GOT3 (cell line): ENCODE data around the gene BLNK.
"Not testable (repeated sequence)": the region's sequence is repeated elsewhere in the genome, so short reads cannot be mapped to it uniquely, and the experiment has no call there.

ENCODE experiments used
- DNase-seq: peaks from one replicate; lab custom pipeline; 2025; ENCODE audit warnings: mixed read lengths; lab: John Stamatoyannopoulos, UW

Gene BLNK

DNA sequence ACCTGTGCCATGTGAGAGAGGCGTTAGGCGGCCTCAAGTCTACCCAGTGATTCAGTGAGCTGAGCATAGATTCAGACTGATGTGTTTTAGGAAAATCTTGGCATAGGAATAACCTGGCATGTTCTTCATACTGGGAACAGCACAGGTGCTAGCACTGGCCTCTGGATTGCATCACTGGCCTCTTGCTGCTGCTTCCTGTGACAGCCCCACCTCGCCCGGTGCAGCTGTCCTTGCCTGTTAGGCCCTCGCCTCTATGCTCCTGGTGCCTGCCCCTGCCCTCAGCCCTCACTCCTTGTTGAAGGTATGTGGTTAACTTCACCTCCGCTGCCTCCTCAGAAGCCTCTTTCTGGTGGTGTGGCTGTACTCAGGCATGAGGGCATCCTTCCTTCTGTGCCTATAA, 46.2 kb downstream of the BLNK start:
- DNase-seq: no peak

DNA sequence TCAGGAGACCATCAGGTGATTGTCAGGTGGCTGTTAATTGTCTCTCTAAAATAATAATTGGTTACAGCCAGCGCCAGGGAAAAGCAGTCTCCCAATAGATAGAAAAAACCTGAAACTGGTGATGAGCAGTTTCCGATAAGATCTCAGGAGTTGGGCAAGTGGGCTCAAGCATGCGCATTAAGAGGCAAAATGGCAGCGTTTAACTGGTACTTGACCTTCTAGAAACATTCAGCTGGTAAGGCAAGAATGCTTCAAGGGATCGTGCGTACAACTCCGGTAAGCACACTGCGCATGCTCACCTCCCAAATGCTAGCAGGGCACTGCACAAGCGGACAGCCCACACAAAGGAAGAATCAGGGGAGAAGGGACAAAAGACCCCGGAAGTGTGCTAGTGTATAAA, 48.5 kb downstream of the BLNK start:
- DNase-seq: no peak

DNA sequence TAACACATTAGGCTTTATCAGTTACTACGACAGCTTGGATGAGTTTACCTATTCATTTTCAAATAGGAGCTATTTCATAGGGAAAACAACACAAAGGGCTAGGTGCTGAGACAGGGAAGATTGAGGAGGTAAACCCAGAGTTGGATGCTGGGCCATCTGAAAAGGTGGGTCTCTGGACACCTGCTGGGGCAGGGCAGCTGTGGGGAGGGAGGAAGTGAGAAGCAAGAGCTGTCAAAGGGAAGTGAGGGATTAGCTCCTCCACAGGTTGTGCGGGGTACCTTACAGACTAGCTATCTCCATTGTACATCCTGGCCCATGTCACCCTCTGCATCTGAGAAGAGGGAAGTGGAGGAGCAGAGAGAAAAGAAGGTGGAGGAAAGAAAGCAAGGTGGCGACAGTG, 48.9 kb downstream of the BLNK start:
- no peak for DNase-seq

DNA sequence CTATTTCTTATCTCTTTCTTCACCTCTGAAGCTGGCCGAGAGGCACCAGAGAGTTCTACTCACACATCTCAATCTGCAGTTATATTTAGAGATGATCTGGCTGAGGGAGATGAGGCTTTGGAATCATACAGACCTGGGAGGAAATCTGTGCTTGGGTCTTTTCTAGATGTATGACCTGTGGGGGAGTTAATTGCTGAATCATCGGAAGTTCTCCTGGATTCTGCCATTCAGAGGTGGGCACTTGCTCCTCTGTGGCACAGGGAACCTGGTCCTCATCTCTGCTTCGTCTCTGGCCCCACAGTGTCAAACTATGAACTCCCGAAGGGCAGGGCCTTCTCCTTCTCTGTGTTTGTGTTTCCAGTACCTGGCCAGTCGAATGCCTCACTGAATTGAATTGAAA, 52.5 kb downstream of the BLNK start:
- DNase-seq: no peak

DNA sequence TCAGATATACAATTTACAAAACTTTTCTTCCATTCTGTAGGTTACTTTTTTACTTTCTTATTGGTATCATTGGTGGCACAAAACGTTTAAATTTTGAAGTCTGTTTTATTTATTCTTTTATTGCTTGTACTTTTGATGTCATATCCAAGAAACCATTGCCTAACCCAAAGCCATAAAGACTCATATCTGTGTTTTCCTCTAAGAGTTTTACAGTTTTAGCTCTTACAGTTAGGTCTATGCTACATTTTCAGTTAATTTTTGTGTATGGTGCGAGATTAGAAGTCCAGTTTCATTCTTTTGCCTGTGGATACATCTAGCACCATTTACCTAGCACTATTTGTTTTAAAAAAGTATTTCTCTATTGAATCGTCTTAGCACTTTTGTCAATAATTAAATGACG, 53.7 kb downstream of the BLNK start:
- DNase-seq: no peak

DNA sequence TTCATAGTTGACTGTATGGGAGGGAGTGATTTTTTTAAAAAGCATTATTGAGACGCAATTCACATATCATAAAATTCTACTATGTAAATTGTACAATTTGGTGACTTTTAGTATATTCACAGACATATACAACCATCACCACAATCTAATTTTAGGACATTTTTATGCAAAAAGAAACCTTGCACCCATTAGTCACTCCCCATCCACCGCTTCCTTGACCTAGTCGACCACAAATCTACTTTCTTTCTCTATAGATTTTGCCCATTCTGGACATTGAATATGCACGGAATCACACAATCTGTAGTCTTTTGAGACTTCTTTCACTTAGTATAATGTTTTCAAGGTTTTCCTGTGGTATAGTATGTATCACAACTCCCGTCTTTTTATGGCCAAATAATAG, 54.6 kb downstream of the BLNK start:
- no peak for DNase-seq

DNA sequence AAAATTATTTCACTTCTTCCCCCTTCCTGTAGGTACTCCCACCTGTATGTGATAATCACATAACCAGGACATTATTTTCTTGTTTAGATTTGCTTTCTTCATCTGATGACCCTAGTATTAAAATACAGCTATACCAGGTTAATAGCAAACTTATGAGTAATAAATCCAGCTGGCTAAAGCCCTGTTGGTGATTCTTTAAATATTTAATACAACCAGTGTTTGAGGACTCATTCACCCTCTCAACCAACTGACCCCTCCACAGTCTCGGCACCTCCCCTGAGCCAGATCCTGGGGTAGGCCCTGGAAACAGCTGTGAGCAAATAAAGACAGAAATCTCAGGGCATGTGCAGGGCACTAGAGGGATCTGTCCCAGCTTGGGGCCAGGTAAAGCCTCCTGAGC, 58.5 kb downstream of the BLNK start:
- no peak for DNase-seq

DNA sequence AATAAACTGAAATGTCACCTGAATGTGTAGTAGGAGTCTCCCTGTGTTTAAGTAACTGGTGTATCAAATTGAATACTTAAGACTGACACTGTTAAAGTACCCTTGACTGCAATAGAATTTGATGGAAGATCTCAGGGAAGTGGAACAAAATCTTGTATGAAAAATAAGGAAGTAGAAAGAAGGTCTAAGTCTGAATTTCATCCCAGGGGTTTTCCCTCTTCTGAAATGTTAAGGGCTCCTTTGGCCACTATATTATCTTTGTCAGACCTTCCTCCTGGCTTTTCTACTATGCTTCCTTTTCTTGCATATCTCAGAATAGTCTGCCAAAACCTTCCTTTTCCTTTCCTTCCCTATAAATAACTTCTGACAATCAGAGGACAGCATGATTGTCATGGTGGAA, 59.6 kb downstream of the BLNK start:
- no peak for DNase-seq

DNA sequence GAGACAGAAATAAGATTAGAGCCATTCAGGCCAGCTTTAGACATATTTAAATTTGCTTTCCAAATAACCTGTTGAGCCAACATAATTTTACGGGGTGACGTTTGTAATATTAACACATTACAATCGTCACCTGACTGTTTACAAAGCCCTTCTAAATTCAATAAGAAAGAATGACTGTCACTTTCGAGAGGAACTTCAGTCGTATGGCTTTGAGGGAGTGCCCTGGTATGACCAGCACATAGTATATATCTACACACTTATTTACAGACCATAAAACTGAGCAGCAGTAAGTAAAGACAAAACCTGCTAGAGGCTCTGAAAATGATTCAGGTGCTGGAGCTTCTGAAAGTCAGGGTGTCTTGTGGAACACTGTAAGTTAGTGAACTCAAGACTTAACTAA, 62.4 kb downstream of the BLNK start:
- no peak for DNase-seq

DNA sequence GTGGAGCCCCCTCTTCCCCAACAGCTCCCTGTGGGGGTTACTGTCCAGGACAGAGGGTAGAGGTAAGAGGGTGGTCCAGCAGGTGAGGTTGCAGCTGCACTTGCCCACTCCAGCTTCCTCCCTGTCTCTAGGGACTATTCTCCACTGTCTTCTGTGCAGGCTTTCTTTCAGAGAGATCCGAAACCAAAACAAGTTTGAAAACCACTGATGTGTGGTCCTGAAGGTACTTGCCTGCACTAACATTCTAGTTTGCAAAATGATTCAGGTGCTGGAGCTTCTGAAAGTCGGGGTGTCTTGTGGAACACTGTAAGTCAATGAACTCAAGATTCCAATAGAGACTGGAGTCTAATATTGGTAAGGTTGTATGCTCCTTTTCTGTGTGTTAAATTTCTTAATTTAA, 63.1 kb downstream of the BLNK start:
- DNase-seq: no peak

DNA sequence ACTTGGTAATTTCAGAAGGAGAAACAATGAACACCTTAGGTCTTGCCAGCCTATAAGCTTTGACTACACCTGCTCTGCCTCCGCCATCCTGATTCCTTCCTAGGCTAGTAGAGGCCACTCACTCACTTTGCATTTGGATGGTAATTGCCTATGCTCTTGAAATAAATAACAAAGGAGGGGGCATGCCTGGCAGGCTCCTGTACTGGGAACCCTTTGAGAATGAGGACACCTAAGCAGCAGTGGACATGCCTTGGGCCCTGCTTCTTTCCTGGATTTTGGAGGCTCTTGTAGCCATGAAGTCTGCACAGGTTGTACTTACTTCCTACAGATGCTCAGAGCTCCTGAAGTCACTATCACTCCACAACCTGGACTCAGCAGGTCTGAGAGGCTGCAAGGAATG, 65.8 kb downstream of the BLNK start:
- no peak for DNase-seq

DNA sequence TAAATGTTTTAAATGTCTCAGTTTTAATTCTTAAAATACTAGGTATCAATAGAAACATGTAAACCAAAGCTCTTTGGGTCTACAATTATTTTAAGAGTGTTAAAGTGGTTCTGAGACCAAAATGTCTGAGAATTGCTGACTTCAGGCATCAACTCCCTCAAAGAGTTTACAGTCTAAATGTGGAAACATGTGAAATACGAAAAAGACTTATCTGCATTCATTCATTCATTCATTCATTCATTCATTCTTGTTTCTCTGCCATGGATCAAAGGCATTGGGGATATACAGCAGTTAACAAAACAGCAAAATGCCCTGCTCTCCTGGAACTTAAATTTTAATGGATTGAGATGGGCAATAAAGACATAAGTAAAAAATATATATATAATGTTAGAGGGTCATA, 69.8 kb downstream of the BLNK start:
- DNase-seq: no peak

DNA sequence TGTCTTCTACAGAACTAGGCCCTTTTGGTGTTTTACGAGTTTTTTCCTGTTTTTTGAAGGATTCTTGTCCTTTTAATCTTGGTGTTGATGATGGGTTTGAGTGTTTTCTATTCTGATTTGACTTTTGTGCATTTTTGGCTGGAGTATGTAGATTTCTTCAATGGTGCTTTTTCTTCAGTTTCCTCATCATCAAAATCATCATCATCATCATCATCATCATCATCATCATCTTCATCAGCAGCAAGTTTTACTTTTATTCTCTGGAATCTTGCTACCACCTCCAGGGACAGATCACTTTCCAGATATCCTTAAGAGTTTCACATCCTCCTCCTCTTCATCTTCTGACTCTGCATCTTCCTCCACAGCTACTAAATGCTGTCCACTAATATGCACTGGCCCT, 81.9 kb downstream of the BLNK start:
- not testable (repeated sequence) for DNase-seq

DNA sequence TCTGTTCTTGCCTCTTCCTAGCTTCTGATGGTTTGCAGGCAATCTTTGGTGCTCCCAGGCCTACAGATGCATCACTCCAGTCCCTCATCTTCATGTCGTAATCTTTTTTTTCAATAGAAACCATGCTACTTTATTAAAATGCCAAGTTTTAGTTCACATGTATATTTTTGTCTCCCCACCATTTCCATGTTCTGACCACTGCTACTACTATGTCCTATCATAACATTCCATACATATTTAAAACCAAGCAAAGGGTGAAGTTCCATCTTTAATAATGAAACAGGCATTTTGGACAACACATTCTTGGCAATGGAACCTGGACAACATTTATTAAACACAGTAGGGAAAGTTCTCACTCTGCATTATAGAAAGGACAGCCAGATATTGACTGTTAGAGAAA, 82.5 kb downstream of the BLNK start:
- DNase-seq: no peak

DNA sequence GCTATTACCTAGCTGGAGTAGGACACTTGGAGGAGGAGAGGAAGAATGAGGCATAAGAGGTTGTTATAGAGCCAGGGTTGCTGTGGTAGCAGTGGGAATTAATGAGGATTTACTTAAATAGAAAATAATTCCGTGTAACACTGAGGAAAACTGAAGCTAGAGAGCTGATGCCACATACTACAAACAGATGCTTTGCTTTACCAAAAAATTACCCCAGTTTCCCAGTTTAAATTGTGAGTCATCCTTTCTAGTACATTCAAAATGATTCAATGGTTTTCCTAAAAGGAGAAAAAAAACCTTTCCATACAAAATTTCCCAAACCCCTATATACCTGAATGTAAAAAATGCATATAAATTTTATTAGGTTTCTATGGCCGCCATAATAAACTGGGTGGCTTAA, 82.9 kb downstream of the BLNK start:
- DNase-seq: no peak

DNA sequence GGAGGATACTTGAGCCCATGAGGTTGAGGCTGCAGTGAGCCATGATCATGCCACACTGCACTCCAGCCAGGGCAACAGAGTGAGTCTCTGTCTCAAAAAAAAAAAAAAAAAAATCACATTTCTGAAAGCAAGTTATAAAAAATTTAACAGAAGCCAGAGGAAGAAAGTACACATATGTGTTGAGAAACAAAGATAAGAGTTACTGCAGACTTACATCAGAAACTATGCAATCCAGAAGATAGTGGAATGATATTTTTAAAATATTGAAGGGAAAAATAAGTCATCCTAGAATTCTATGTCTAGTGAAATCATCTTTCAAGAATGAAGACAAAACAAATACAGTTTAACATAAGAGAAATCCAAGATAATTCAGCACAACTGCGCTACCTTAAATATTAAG, 94.4 kb downstream of the BLNK start:
- DNase-seq: no peak

DNA sequence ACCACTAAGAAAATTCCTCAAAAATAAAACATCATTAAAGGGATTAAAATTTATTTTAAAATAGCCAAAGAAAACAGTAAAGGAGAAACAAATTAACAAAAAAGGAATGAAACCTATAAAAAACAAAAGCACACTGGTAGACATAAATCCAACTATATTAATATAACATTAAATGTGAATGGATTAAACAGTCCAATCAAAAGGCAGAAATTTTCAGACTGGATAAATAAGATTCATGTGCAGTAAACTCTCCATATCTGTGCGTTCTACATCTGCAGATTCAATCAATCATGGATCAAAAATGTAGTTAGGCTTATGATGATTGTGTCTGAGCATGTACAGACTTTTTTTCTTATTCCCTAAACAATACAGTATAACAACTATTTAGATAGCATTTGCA, 98.7 kb downstream of the BLNK start:
- DNase-seq: no peak

DNA sequence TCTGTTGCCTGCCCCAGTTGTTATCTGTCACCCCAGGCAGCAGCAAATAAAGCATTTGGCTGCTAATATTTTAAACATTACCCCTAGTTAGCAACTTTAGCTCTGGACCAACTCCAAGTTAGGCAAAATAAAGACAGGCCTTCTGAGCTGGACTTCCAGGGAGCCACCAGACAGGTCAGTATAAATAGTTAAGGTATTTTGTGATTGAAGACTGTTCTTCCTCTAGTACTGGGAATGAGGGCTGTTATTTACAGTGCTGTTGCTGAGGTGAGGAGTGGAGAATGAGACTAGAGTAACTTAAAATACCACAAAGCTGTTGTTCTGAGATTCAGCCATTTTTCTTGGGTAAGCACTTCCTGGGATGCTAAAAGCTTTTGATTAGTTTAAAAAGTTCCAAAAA, 101.1 kb downstream of the BLNK start:
- no peak for DNase-seq

DNA sequence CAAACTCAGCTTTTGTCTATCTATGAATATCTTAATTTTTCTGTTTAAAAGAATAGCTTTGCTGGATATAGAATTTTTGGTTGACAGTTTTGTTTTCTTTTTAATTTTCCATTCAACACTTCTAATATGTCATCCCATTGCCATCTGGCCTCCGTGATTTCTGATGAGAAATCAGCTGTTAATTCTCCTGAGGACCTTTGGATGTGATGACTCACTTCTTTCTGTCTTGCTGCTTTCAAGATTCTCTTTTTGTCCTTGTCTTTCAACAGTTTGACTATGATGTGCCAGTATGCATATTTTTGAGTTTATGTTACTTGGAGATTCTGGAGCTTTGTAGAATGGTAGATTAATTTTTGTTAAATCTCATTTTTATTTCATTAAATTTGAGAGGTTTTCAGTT, 102.8 kb downstream of the BLNK start:
- no peak for DNase-seq

DNA sequence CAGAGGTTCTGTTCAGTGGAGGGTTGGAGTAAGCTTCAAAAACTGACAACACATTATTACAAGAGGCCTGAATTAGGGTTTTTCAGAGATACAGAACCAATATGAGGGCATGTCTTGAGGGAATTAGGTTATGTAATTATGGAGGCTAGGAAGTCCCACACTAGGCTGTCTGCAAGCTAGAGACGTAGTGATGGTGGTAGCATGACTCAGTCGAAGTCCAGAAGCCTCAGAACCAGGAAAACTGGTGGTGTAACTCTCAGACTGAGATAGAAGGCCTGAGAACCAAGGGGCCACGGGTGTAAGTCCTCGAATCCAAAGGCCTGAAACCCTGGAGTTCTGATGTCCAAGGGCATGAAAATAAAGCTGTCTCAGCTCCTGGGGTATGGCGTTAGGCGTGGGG, 105.6 kb downstream of the BLNK start:
- no peak for DNase-seq

DNA sequence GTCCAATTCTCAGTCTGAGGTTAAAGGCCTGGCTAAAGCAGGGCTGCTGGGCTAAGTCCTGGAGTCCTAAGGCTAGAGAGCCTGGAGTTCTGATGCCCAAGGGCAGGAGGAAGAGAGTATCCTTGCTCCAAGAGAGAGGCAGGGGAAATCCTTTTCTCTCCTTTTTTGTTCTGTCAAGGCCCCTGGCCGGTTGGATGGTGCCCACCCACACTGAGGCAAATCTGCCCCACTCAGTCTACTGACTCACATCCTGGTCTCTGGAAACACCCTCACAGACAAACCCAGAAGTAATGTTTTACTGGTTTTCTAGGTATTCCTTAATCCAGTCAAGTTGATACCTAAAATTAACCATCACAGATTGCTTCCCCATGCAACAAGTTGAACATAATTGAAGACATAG, 118.3 kb downstream of the BLNK start:
- DNase-seq: no peak

DNA sequence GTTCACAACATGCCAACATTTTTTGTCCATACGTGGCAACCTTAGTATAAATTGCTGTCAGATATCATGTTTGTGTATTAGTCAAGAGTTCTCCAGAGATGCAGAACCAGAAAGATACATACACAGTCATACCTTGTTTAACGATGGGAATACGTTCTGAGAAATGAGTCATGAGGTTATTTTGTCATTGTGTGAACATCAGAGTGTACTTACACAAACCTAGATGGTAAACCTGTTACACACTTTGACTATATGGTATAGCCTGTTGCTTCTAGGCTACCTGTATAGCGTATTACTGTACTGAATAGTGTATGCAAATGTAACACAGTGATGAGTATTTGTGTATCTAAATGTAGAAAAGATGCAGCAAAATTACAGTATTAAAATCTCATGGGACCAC, 118.9 kb downstream of the BLNK start:
- DNase-seq: no peak
